ENCODE results near the gene STUB1.

The STUB1 gene

GRCh38 chr16:694863-695354 is 14.7 kb downstream of the STUB1 start:
- no peak for DNase-seq (ENCODE audit: low read depth)

DNA sequence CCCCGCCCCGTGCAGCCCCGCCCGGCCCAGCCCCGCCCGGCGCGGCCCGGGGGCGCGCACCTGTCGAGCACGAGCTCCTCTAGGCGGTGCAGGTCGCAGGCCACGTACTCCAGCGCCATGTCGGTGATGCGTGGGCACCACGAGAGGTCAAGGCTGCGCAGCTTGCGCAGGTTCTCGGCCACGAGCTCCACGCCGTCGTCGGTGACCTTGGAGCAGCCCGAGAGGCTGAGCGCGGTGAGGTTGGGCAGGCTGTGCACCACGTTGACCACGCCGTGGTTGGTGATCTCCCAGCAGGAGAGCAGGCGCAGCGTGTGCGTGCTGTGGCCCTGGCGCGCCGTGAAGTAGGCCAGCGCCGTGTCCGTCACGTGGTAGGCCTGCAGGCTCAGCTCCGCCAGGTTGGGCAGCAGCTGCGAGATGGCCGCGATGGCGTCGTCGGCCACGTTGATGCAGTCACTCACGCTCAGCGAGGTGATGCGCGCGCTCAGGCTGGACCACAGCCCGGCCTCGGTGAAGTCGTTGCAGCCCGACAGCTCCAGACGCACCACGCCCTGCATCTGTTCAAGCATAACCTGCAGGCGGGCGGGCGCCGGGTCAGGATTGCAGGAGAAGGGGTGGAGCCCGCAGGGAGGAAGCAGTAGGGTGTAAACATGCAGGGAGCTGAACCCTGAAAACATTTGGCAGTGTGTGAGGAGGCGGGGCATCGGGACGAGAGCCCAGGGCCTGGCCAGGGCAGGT is 15.3 kb downstream of the STUB1 start:
- no peak for DNase-seq (ENCODE audit: low read depth)

DNA sequence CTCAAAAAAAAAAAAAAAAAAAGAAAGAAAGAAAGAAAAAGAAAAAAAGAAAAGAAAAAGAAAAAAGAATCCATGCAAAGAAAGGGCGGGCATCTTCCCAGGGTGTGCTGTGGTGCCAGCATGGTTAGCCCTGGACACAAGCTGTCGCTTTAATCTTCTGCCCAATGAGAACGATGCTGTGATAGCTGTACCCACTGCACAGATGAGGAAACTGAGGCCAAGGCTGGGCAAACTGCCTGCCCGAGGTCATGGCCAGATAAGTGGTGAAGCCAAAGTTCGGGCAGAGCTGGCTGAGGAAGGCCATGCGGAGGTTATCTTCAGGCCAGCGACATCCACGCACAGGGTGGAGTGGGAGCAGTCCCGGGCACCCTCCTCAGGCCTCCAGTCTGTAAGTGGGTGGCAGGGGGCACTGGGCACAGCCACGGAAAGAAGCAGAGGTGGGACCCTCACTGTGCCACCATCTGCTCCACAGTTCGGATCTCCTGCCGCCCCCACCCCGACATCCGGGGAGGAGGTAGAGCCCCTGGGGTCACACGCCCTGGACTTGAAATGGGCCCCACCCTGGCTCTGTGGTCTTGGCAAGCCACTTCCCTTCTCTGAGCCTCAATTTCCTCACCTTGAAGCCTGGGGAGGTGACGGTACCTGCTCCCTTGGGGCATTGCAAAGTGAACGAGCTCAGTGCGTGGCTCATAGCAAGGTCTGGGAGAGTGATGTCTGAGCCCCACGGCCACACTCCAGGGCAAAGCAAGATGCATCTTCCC is 18.9 kb downstream of the STUB1 start:
- no peak for DNase-seq (ENCODE audit: low read depth)

GRCh38 chr16:700684-701584 is 20.7 kb downstream of the STUB1 start:
- no peak for DNase-seq (ENCODE audit: low read depth)

GRCh38 chr16:702341-702740 is 22.1 kb downstream of the STUB1 start:
- DNase-seq (ENCODE audit: low read depth): no peak

DNA sequence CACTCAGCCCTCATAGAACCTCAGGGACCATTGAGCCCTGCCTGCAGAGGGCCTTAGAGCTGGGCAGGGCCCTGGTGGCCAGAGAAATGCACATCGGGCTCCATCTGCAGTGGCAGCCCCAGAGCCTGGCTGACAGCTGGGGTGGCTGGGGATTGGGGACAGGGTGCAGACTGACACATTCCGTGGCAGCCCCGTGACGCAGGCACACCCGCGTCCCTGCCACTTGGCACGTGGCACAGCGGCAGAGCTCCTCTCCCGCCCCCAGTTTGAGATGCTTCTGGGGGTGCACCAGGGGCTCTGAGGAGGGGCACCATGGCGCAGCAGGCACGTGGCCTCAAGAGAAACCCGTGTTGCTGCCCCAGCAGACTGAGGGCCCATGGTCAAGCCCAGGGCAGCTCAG is 23.2 kb downstream of the STUB1 start:
- DNase-seq (ENCODE audit: low read depth): no peak

GRCh38 chr16:704047-704446 is 23.8 kb downstream of the STUB1 start:
- DNase-seq (ENCODE audit: low read depth): no peak

GRCh38 chr16:704552-705380 is 24.6 kb downstream of the STUB1 start:
- DNase-seq (ENCODE audit: low read depth): no peak

GRCh38 chr16:705431-706188 is 25.4 kb downstream of the STUB1 start, which contains the start of gene FBXL16:
FBXL16 (minus strand) TSS chr16:705801; CDS start chr16:697405, 8,396 bp downstream.
- no peak for DNase-seq (ENCODE audit: low read depth)

GRCh38 chr16:706189-707061 is 26.2 kb downstream of the STUB1 start:
- DNase-seq (ENCODE audit: low read depth): no peak

- DNase-seq (ENCODE audit: low read depth): no peak
Observed at GRCh38 chr16:707062-707538, 26.9 kb downstream of the STUB1 start.

DNA sequence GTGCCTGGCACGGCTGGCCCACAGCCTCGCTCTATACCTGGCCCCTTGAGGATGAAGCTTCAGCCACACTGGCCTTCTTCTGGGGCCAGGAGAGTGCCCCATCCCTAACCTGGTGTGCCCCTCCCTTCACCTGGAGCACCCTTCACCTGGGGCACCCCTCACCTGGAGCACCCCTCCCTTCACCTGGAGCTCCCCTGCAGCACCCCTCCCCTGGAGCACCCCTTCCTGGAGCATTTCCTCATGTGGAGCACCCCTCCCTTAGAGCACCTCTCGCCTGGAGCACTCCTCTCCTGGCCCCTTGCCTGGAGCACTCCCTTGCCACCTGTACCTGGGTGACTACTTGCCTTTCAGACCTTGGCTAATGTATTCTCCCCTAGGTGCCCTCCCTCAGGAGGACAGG is 27.8 kb downstream of the STUB1 start:
- DNase-seq (ENCODE audit: low read depth): no peak

DNA sequence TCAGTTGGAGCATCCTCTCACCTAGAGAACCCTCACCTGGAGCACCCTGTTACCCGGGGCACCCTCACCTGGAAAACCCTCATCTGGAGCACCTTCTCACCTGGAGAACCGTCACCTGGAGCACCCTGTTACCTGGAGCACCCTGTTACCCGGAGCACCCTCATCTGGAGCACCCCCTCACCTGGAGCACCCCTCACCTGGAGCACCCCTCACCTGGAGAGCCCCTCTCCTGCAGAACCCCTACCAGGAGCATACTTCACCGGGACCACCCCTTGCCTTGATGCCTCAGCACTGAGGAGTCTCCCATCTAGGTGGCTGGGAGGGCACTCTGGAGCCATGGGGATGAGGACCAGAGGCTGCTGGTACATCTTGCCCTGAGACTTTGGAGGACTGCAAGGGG is 28.7 kb downstream of the STUB1 start:
- no peak for DNase-seq (ENCODE audit: low read depth)

DNA sequence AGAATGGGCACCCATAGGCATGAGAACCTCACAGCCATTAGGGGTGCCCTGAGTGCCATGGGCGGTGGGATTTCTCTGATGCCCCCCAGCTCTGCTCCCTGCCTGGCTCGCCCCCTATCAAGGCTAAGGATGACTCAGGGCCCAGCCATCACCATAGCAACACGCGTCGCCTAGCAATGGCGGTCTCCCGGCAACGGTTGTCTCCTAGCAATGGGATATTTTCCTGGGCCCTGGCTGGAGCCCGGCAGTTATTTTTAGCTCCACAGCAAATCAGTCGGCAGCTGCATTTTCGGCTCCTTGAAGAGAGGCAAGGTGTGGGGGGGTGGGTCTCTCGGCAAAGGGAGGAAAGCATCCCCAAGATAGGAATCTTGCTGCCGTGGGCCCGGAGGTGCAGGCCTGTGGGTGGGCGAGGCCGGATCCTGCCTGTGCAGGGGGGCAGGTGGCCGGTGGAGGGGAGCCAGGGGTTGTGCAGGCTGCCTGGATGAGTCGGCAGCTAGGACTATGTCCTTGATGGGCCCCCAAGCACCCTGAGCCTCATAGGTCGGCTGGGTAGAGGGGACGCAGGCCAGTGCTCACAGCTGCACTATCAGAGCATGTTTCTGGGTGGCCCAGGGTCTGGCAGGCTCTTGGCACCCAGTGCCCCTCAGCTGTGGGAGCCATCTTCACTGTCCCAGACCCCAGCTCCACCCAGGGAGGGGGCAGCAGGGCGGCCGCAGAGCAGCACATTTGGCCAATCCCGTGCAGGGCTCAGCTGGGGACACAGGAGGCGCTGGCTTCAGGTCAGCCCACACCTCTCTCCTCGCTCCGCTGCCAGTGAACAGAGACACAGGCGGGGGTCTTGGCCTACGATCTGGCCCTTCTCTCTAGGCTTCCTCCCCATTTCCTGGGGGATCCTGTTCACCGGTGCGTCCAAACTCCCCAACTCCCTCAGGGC is 29.6 kb downstream of the STUB1 start:
- DNase-seq (ENCODE audit: low read depth): peak; percentile 49

GRCh38 chr16:710500-711075 is 30.4 kb downstream of the STUB1 start:
- no peak for DNase-seq (ENCODE audit: low read depth)

DNA sequence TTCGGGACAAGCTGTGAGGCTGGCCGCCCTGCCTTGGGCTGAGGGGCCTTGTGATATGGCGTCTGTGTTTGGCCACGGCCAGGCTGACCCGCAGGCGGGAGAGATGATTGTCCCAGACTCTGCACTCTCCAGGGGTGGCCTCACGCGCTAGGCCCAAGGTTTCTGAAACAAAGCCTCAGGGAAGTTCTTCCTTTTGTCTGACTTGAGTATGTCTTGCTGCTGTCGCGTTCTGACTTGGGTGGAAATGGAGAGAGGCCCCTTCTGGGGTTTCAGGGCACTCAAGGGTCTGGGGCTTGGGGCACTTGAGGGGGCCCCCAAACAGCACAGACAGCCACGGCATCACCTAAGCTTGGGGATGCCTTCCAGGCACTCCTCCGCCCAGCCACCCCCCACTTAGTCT is 30.9 kb downstream of the STUB1 start:
- no peak for DNase-seq (ENCODE audit: low read depth)

GRCh38 chr16:711548-712320 is 31.5 kb downstream of the STUB1 start:
- peak; percentile 32 for DNase-seq (ENCODE audit: low read depth)

All from fibroblast of the conjunctiva (primary cell).